Activated CD4-positive, alpha-beta T cell treated with anti-CD3 and anti-CD28 coated beads, Interleukin-2, amount 10 ng/mL, durations not matched to agents 24 days and 14 days (primary cell): ENCODE measurements around the gene ATP6V0E2. TPM values are rescaled to one million over a fixed set of nuclear protein-coding genes. Genes with fewer than 3 reads are reported as not detected.

Experiments
- DNase-seq: peaks from one replicate; pipeline ENCODE4 v3.0.0; 2022
- H3K27ac Mint-ChIP-seq: one replicate; pipeline ENCODE4 v1.8.0; 2022; ENCODE audit warnings: mild to moderate bottlenecking, mixed read lengths
- H3K27me3 Mint-ChIP-seq: one replicate; pipeline ENCODE4 v1.8.0; 2022; ENCODE audit warnings: mixed read lengths
- H3K36me3 Mint-ChIP-seq: one replicate; pipeline ENCODE4 v1.8.0; 2022; ENCODE audit warnings: low read depth, mild to moderate bottlenecking, mixed read lengths
- H3K4me1 Mint-ChIP-seq: one replicate; pipeline ENCODE4 v1.8.0; 2021; ENCODE audit warnings: mixed read lengths
- H3K4me3 Mint-ChIP-seq: one replicate; pipeline ENCODE4 v1.8.0; 2022; ENCODE audit warnings: mild to moderate bottlenecking, moderate library complexity, mixed read lengths
- H3K9me3 Mint-ChIP-seq: one replicate; pipeline ENCODE4 v1.8.0; 2021; ENCODE audit warnings: mixed read lengths
- intact Hi-C: fragments of 100-400 bp; cut with micrococcal nuclease; formaldehyde crosslinking; loops from one replicate; pipeline ENCODE4 v1.15.1; 2023
- total RNA-seq: library from RNA; stranded (reverse); gene quantifications from 2 replicates; pipeline ENCODE4 v1.2.3, GENCODE V29; 2022

Gene ATP6V0E2
- total RNA-seq, 1 donor from 2014 or later = 46.7 TPM

DNA sequence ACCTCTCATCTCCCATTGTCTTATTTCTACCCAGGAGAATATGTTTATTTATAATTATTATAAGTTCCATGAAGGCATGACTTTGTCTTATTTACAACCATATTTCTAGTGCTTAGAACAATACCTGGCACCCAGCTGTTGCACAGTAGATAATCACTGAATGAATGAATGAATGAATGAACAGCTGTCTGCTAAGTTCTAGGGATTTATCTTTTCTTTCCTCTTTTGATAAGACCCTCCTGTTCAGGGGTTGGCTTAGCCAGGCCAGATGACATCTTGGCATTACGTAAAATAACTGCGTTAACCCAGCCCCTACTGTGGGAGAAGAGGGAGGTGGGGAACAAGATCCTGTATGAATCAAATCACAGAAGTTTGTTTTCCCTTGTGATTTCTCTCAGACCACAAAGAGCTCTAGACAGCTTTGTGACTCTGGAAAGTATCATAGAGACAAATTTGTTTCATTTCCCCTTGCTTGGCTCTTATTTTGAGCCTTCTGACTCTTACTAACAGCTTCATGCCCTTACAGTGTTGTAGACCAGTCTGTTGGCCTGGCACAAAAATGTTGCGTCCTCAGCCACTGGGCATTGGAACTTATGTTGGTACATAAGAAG lies 27.2 kb upstream of the ATP6V0E2 start:
- H3K36me3 Mint-ChIP-seq = peaks cover 25% of the 10 kb centered on the region
- peaks cover 7% of the 10 kb centered on the region for H3K4me1 Mint-ChIP-seq
- intact Hi-C loops = no loop called here
- no peaks in the 10 kb centered on the region for H3K27me3 Mint-ChIP-seq
- H3K4me3 Mint-ChIP-seq = no peak overlapping the region
- no peak for DNase-seq
- no peaks in the 10 kb centered on the region for H3K9me3 Mint-ChIP-seq
- H3K27ac Mint-ChIP-seq = no peak overlapping the region

- intact Hi-C loops = no loop called here
These were observed 24.6 kb upstream of the ATP6V0E2 start for GRCh38 chr7:149849174-149849573.

DNA sequence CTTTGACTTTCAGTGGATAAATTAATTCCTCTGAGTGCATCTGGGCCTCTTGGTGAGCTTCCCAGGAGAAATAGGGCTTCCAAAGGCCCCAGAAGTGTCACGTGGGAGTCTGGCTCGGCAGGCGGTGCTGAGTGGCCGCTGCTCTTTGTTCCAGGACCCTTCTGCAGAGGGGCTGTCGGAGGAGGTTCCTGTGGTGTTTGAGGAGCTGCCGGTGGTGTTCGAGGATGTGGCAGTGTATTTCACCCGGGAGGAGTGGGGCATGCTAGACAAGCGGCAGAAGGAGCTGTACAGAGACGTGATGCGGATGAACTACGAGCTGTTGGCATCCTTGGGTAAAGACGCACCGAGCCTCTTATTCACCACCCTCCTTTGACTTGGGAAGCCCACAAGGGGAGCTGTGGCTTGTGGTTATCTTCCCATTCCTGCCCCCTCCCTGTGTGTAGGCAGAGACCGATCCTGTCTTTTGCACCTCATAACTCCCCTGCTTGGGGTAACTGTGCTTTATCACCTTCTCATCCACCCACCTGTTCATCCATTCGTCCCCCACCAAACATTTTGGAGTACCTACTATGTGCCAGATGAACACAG lies 23.7 kb upstream of the ATP6V0E2 start:
- DNase-seq = no peak
- no peaks in the 10 kb centered on the region for H3K27me3 Mint-ChIP-seq
- H3K4me1 Mint-ChIP-seq = peaks cover 13% of the 10 kb centered on the region
- intact Hi-C loops = no loop called here
- no peak overlapping the region for H3K4me3 Mint-ChIP-seq
- H3K9me3 Mint-ChIP-seq = no peaks in the 10 kb centered on the region
- no peak overlapping the region for H3K27ac Mint-ChIP-seq
- peaks cover 26% of the 10 kb centered on the region for H3K36me3 Mint-ChIP-seq

More at GRCh38 chr7:149849174-149849573, 24.6 kb upstream of the ATP6V0E2 start:
- peaks cover 29% of the 10 kb centered on the region for H3K36me3 Mint-ChIP-seq
- H3K27ac Mint-ChIP-seq = no peak overlapping the region
- H3K4me3 Mint-ChIP-seq = no peak overlapping the region
- no peak for DNase-seq
- no peaks in the 10 kb centered on the region for H3K27me3 Mint-ChIP-seq
- H3K4me1 Mint-ChIP-seq = peaks cover 6% of the 10 kb centered on the region
- no peaks in the 10 kb centered on the region for H3K9me3 Mint-ChIP-seq

- no peak for DNase-seq
- peaks cover 17% of the 10 kb centered on the region for H3K4me1 Mint-ChIP-seq
- no peak overlapping the region for H3K4me3 Mint-ChIP-seq
- no peak overlapping the region for H3K27ac Mint-ChIP-seq
- no peaks in the 10 kb centered on the region for H3K9me3 Mint-ChIP-seq
- H3K36me3 Mint-ChIP-seq = peaks cover 23% of the 10 kb centered on the region
- H3K27me3 Mint-ChIP-seq = no peaks in the 10 kb centered on the region
- intact Hi-C loops = no loop called here
These were observed 23.1 kb upstream of the ATP6V0E2 start for GRCh38 chr7:149850716-149851115.

GRCh38 chr7:149851449-149851848 lies 22.3 kb upstream of the ATP6V0E2 start:
- Mint-ChIP-seq H3K4me3 (no peak overlapping the region), H3K36me3 (peaks cover 19% of the 10 kb centered on the region), H3K27me3 (no peaks in the 10 kb centered on the region), H3K4me1 (peaks cover 23% of the 10 kb centered on the region), H3K9me3 (no peaks in the 10 kb centered on the region), H3K27ac (no peak overlapping the region)
- intact Hi-C loops = no loop called here
- DNase-seq = no peak

GRCh38 chr7:149853157-149853556 lies 20.6 kb upstream of the ATP6V0E2 start:
- no peaks in the 10 kb centered on the region for H3K27me3 Mint-ChIP-seq
- peaks cover 18% of the 10 kb centered on the region for H3K36me3 Mint-ChIP-seq
- no peak overlapping the region for H3K27ac Mint-ChIP-seq
- no peaks in the 10 kb centered on the region for H3K9me3 Mint-ChIP-seq
- intact Hi-C loops = no loop called here
- H3K4me3 Mint-ChIP-seq = no peak overlapping the region
- H3K4me1 Mint-ChIP-seq = peaks cover 34% of the 10 kb centered on the region
- DNase-seq = no peak

- H3K27ac Mint-ChIP-seq = peak overlapping the region; percentile 41
- no peaks in the 10 kb centered on the region for H3K9me3 Mint-ChIP-seq
- peaks cover 19% of the 10 kb centered on the region for H3K36me3 Mint-ChIP-seq
- intact Hi-C loops = no loop called here
- no peak overlapping the region for H3K4me3 Mint-ChIP-seq
- no peak for DNase-seq
- H3K4me1 Mint-ChIP-seq = peaks cover 35% of the 10 kb centered on the region
- no peaks in the 10 kb centered on the region for H3K27me3 Mint-ChIP-seq
These were observed 19.0 kb upstream of the ATP6V0E2 start for GRCh38 chr7:149854611-149855360.

GRCh38 chr7:149855361-149856305 lies 18.1 kb upstream of the ATP6V0E2 start:
- Mint-ChIP-seq H3K4me3 (peak overlapping the region; percentile 33), H3K9me3 (no peaks in the 10 kb centered on the region), H3K36me3 (peaks cover 26% of the 10 kb centered on the region), H3K27ac (no peak overlapping the region), H3K4me1 (peaks cover 33% of the 10 kb centered on the region), H3K27me3 (no peaks in the 10 kb centered on the region)
- no peak for DNase-seq
- intact Hi-C loops = loop anchor here (2.0 kb wide), 1 partner anchor 15 kb away; no protein-coding TSS in a partner anchor

GRCh38 chr7:149856583-149856982 lies 17.2 kb upstream of the ATP6V0E2 start:
- no peaks in the 10 kb centered on the region for H3K27me3 Mint-ChIP-seq
- H3K27ac Mint-ChIP-seq = peak overlapping the region; percentile 54
- no peaks in the 10 kb centered on the region for H3K9me3 Mint-ChIP-seq
- intact Hi-C loops = loop anchor here (2.0 kb wide), 1 partner anchor 14 kb away; no protein-coding TSS in a partner anchor
- H3K4me1 Mint-ChIP-seq = peaks cover 33% of the 10 kb centered on the region
- peaks cover 33% of the 10 kb centered on the region for H3K36me3 Mint-ChIP-seq
- DNase-seq = peak; percentile 79
- H3K4me3 Mint-ChIP-seq = peak overlapping the region; percentile 74

DNA sequence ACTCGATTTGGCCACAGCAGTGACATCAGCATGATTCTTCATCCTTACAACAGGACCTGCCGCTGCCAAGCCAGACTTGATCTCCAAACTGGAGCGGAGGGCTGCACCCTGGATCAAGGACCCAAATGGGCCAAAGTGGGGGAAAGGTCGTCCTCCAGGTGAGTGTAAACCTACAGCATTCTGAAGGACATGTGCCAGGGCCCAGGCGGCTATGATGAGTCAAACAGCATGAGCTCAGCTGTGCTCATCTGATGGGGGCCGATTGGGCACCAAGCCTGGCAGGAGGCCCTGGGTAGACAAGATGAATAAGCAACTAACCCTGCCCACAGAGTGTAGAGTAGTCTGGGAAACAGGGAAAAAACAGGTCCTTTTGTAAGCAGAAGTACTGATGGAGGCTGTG lies 14.4 kb upstream of the ATP6V0E2 start:
- H3K36me3 Mint-ChIP-seq = peaks cover 35% of the 10 kb centered on the region

DNA sequence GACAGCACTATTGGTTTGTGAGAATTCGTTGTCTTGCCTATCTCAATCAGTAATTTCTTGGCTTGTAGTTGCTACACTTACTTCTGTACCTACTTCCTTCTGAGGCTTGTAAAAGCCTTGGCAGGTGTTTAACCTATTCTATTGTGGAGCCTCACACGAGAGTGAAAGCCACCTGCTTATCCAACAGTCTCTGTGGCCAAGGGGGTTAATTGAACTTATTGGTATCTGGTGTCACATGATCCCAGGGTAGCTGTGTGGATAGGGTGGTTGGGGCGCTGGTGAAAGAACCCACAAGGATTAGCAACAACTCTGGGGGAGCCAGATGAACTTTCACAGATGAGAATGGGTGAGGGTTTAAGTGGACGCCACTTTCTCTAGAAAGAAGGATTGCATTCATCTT lies 13.9 kb upstream of the ATP6V0E2 start:
- H3K9me3 Mint-ChIP-seq = no peaks in the 10 kb centered on the region
- no peak overlapping the region for H3K27ac Mint-ChIP-seq
- no peaks in the 10 kb centered on the region for H3K27me3 Mint-ChIP-seq
- intact Hi-C loops = no loop called here
- H3K4me3 Mint-ChIP-seq = no peak overlapping the region
- DNase-seq = no peak
- peaks cover 36% of the 10 kb centered on the region for H3K36me3 Mint-ChIP-seq
- H3K4me1 Mint-ChIP-seq = peaks cover 37% of the 10 kb centered on the region

More for the DNA sequence above, 14.4 kb upstream of the ATP6V0E2 start:
- Mint-ChIP-seq H3K27ac (no peak overlapping the region), H3K9me3 (no peaks in the 10 kb centered on the region), H3K27me3 (no peaks in the 10 kb centered on the region), H3K4me1 (peaks cover 38% of the 10 kb centered on the region), H3K4me3 (no peak overlapping the region)
- no peak for DNase-seq
- intact Hi-C loops = no loop called here

- no peak overlapping the region for H3K27ac Mint-ChIP-seq
- peaks cover 38% of the 10 kb centered on the region for H3K36me3 Mint-ChIP-seq
- intact Hi-C loops = no loop called here
- no peaks in the 10 kb centered on the region for H3K27me3 Mint-ChIP-seq
- H3K4me3 Mint-ChIP-seq = no peak overlapping the region
- DNase-seq = peak; percentile 71
- no peaks in the 10 kb centered on the region for H3K9me3 Mint-ChIP-seq
- H3K4me1 Mint-ChIP-seq = peaks cover 38% of the 10 kb centered on the region
These were observed 12.7 kb upstream of the ATP6V0E2 start for GRCh38 chr7:149860821-149861727.

GRCh38 chr7:149861728-149862045 lies 12.1 kb upstream of the ATP6V0E2 start:
- intact Hi-C loops = no loop called here
- DNase-seq = no peak
- H3K36me3 Mint-ChIP-seq = peaks cover 34% of the 10 kb centered on the region
- no peaks in the 10 kb centered on the region for H3K27me3 Mint-ChIP-seq
- H3K27ac Mint-ChIP-seq = no peak overlapping the region
- no peak overlapping the region for H3K4me3 Mint-ChIP-seq
- H3K9me3 Mint-ChIP-seq = no peaks in the 10 kb centered on the region
- peaks cover 38% of the 10 kb centered on the region for H3K4me1 Mint-ChIP-seq
